Activated B cell treated with CpG ODN at 0.5 μM for 24 hours (primary cell): Measurements from ENCODE around the gene MYO1C. TPM values are rescaled to one million over a fixed set of nuclear protein-coding genes. Genes with fewer than 3 reads are reported as not detected.

Experiments used
- ATAC-seq: fragments of 200-7000 bp; cut with Tn5 transposase; one replicate; pipeline ENCODE4 v1.10.0; 2021; ENCODE audit warnings: low read depth, mild to moderate bottlenecking, moderate library complexity
- CTCF ChIA-PET: fragments of 350-600 bp; sonication (Branson Sonifier 250); formaldehyde crosslinking; loops from one replicate; lab custom pipeline; 2021; ENCODE audit warnings: antibody characterized with exemption; lab: Charles Lee
- POLR2A ChIA-PET: fragments of 350-600 bp; sonication (Branson Sonifier 250); formaldehyde crosslinking; loops from one replicate; lab custom pipeline; 2021; ENCODE audit warnings: antibody characterized with exemption; lab: Charles Lee
- DNase-seq: peaks from one replicate; pipeline ENCODE4 v3.0.0; 2022
- H3K27ac Mint-ChIP-seq: one replicate; pipeline ENCODE4 v1.8.0; 2020; ENCODE audit warnings: mixed read lengths
- H3K27me3 Mint-ChIP-seq: one replicate; pipeline ENCODE4 v1.8.0; 2021; ENCODE audit warnings: mixed read lengths
- H3K36me3 Mint-ChIP-seq: one replicate; pipeline ENCODE4 v1.8.0; 2021; ENCODE audit warnings: low read depth, mixed read lengths
- H3K4me1 Mint-ChIP-seq: one replicate; pipeline ENCODE4 v1.8.0; 2021; ENCODE audit warnings: mixed read lengths
- H3K4me3 Mint-ChIP-seq: one replicate; pipeline ENCODE4 v1.8.0; 2020; ENCODE audit warnings: mild to moderate bottlenecking, mixed read lengths
- H3K9me3 Mint-ChIP-seq: one replicate; pipeline ENCODE4 v1.8.0; 2020; ENCODE audit warnings: mixed read lengths
- CTCF ChIP-seq: fragments of 200-600 bp; IDR thresholded peaks from one replicate; pipeline ENCODE4 v1.8.0; 2022; ENCODE audit warnings: antibody characterized with exemption, mild to moderate bottlenecking
- intact Hi-C: fragments of 100-400 bp; cut with micrococcal nuclease; formaldehyde crosslinking; loops from one replicate; pipeline ENCODE4 v1.15.1; 2024
- total RNA-seq: library from RNA; stranded (reverse); gene quantifications from 2 replicates; pipeline ENCODE4 v1.2.3, GENCODE V29; 2022

Gene MYO1C
- total RNA-seq, 1 donor from 2014 or later: 190 TPM

- H3K4me1 Mint-ChIP-seq: peaks cover 47% of the 10 kb centered on the region
- H3K27ac Mint-ChIP-seq: no peak overlapping the region
- no peaks in the 10 kb centered on the region for H3K9me3 Mint-ChIP-seq
- DNase-seq: no peak
- no peaks in the 10 kb centered on the region for H3K27me3 Mint-ChIP-seq
- ATAC-seq: no peak
- TF ChIP-seq CTCF: no peak
- CTCF ChIA-PET: no interaction called here
- POLR2A ChIA-PET: interaction anchor here (0.7 to 1.2 kb wide), 3 partner anchors 13 to 462 kb away, joined by 3 to 5 read pairs (median 3); no protein-coding TSS in a partner anchor
- H3K36me3 Mint-ChIP-seq: peaks cover 66% of the 10 kb centered on the region
- no peak overlapping the region for H3K4me3 Mint-ChIP-seq
- intact Hi-C loops: loop anchor here (5.0 kb wide), 1 partner anchor 104 kb away; no protein-coding TSS in a partner anchor
These were observed 21.0 kb downstream of the MYO1C start for GRCh38 chr17:1471490-1471889.

DNA sequence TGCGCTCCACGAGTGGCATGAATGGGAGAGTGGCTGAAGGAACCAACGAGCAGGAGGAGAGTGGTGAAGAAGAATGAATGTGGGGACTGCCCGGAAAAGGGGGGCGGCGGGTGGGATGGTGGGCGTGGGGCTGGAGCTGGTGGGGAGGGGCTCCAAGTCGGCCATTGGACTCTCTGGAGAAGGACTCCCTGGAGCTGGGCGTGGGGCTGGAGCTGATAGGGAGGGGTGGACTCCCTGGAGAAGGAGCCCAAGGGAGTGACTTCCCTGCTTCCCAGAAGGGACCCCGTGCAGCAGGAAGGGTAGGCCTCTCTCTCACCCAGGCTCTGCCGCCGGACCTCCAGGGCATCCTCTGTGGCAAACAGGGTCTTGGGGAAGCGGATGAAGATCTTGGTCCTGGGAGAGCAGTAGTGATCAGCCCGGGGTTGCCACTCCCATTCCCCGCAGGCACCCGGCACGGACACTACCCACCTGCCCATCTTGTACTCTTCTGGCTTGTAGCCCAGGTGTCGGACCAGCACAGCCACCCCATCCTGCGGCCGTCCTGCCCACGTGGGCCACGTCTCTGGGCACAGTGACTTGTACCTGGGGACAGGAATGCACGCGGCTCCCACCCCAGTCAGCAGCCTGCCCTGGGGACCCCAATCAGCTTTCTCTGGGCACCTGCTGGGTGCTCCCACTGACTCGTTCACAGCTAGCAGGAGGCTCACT lies 21.6 kb downstream of the MYO1C start:
- intact Hi-C loops: loop anchor here (5.0 kb wide), 1 partner anchor 104 kb away; no protein-coding TSS in a partner anchor
- no peak overlapping the region for H3K27ac Mint-ChIP-seq
- no peaks in the 10 kb centered on the region for H3K27me3 Mint-ChIP-seq

GRCh38 chr17:1470071-1470754 lies 22.3 kb downstream of the MYO1C start:
- CTCF ChIA-PET: no interaction called here
- ATAC-seq: no peak
- POLR2A ChIA-PET: interaction anchor here (0.6 kb wide), 1 partner anchor 71 kb away, joined by 3 read pairs; no protein-coding TSS in a partner anchor
- peaks cover 66% of the 10 kb centered on the region for H3K36me3 Mint-ChIP-seq
- H3K27me3 Mint-ChIP-seq: no peaks in the 10 kb centered on the region
- no peak overlapping the region for H3K27ac Mint-ChIP-seq
- H3K4me1 Mint-ChIP-seq: peaks cover 36% of the 10 kb centered on the region
- DNase-seq: no peak
- intact Hi-C loops: loop anchor here (5.0 kb wide), 1 partner anchor 103 kb away; no protein-coding TSS in a partner anchor
- no peak overlapping the region for H3K4me3 Mint-ChIP-seq
- H3K9me3 Mint-ChIP-seq: no peaks in the 10 kb centered on the region
- TF ChIP-seq CTCF: no peak

More for the DNA sequence above, 21.6 kb downstream of the MYO1C start:
- no peak for TF ChIP-seq CTCF
- Mint-ChIP-seq H3K4me1 (peaks cover 43% of the 10 kb centered on the region), H3K36me3 (peaks cover 67% of the 10 kb centered on the region), H3K9me3 (no peaks in the 10 kb centered on the region), H3K4me3 (no peak overlapping the region)
- DNase-seq (no peak), ATAC-seq (no peak)
- ChIA-PET POLR2A (interaction anchor here (0.6 to 1.2 kb wide), 4 partner anchors 14 to 462 kb away, joined by 3 to 5 read pairs (median 4); no protein-coding TSS in a partner anchor), CTCF (no interaction called here)

GRCh38 chr17:1469231-1469852 lies 23.1 kb downstream of the MYO1C start:
- H3K36me3 Mint-ChIP-seq: peaks cover 68% of the 10 kb centered on the region
- ATAC-seq (no peak), DNase-seq (no peak)
- H3K4me1 Mint-ChIP-seq: peaks cover 27% of the 10 kb centered on the region
- H3K27me3 Mint-ChIP-seq: no peaks in the 10 kb centered on the region
- no peak overlapping the region for H3K4me3 Mint-ChIP-seq
- ChIA-PET CTCF (no interaction called here), POLR2A (interaction anchor here (0.6 kb wide), 1 partner anchor 70 kb away, joined by 3 read pairs; no protein-coding TSS in a partner anchor)
- H3K9me3 Mint-ChIP-seq: no peaks in the 10 kb centered on the region
- TF ChIP-seq CTCF: no peak
- intact Hi-C loops: no loop called here
- H3K27ac Mint-ChIP-seq: no peak overlapping the region
